ENCODE measurements around the gene CHRNA1. TPM values are rescaled to one million over a fixed set of nuclear protein-coding genes. Genes with fewer than 3 reads are reported as not detected.

CHRNA1 gene
- total and polyA plus RNA-seq, 10 of the 15 experiments (the other 5 are each of a cell fraction or from before 2014, with no cell fraction given), result 0.05 to 0.14 TPM; not detected in 8

- H3K4me2 ChIP-seq (ENCODE audit: control insufficient read depth, insufficient read depth), result no peak overlapping the region
- POLR2A ChIA-PET, result no interaction called here
- ATAC-seq, result no peak
These were observed 10.6 kb upstream of the CHRNA1 start for GRCh38 chr2:174774886-174775285.

More at GRCh38 chr2:174774886-174775285, 10.6 kb upstream of the CHRNA1 start:
- Histone ChIP-seq H3K27me3 (replicated peaks in 1 of 2; ENCODE audit: control insufficient read depth in 2 of 2, insufficient read depth in 2 of 2, low read length in 1 of 2) (peaks cover 0 to 1% of the 10 kb centered on the region in 2 experiments; a peak in 1 of 4 replicates), H4K20me1 (ENCODE audit: control insufficient read depth, insufficient read depth) (no peaks in the 10 kb centered on the region), H3K4me1 (ENCODE audit: control insufficient read depth, insufficient read depth, low read length) (peaks cover 10% of the 10 kb centered on the region), H3K4me3 (no peak overlapping the region), H3K79me2 (ENCODE audit: control insufficient read depth, insufficient read depth, low read length) (no peaks in the 10 kb centered on the region), H3K9ac (ENCODE audit: control insufficient read depth, insufficient read depth, low read length) (no peak overlapping the region), H2AFZ (ENCODE audit: control insufficient read depth, low read depth, low read length) (no peak overlapping the region), H3K27ac (ENCODE audit: control insufficient read depth, insufficient read depth) (no peak overlapping the region), H3K9me3 (replicated peaks; ENCODE audit: control insufficient read depth, insufficient read depth, low read length) (no peaks in the 10 kb centered on the region), H3K36me3 (ENCODE audit: control insufficient read depth in 2 of 2, insufficient read depth in 2 of 2, low read length in 1 of 2) (no peaks in the 10 kb centered on the region)
- in situ Hi-C loops (cut with MboI), result no loop called here
- intact Hi-C loops (cut with micrococcal nuclease; ENCODE audit: unreplicated experiment), result no loop called here
- ChIA-PET RAD21 (ENCODE audit: unreplicated experiment) (interaction anchor here (1.5 to 7.2 kb wide), 2 partner anchors 10 to 26 kb away, joined by 3 to 46 read pairs; no protein-coding TSS in a partner anchor), CTCF (interaction anchor here (0.8 to 4.7 kb wide), 9 partner anchors 10 to 210 kb away, joined by 3 to 41 read pairs (median 4); partner anchors contain the start of gene CHRNA1), SMC1A (ENCODE audit: uncharacterized antibody, unreplicated experiment) (interaction anchor here (1.3 to 2.5 kb wide), 3 partner anchors 11 to 26 kb away, joined by 5 to 11 read pairs (median 9); partner anchors contain the start of gene CHRNA1)
- WGBS (ENCODE audit: insufficient coverage, insufficient replicate concordance, low lambda C conversion rate, missing lambda C conversion rate), result 54% methylated on average over 4 of the region's 4 CpGs
- TF ChIP-seq MTA3 (IDR thresholded peaks at IDR 0.05; ENCODE audit: borderline replicate concordance, low read length) (no peak), EED (IDR thresholded peaks at IDR 0.05; ENCODE audit: low read depth) (no peak), DPF2 (IDR thresholded peaks at IDR 0.05) (no peak), KLF5 (IDR thresholded peaks at IDR 0.05; ENCODE audit: partially characterized antibody) (no peak), ELK1 (IDR thresholded peaks at IDR 0.05; ENCODE audit: low read depth, low read length) (no peak), IKZF1 (conservative IDR thresholded peaks at IDR 0.05) (no peak), BCL3 (IDR thresholded peaks at IDR 0.05; ENCODE audit: borderline replicate concordance, insufficient read depth, low read depth, low read length, poor library complexity, severe bottlenecking) (no peak), POLR2AphosphoS2 (IDR thresholded peaks at IDR 0.05; ENCODE audit: low read depth, low read length) (no peak), RCOR1 (conservative IDR thresholded peaks at IDR 0.05; ENCODE audit: low read depth, low read length) (no peak)
- FAIRE-seq (no peak), DNase-seq (ENCODE audit: low read depth, low spot score) (no peak)
- BruUV-seq (replicated peaks), result no TSS peak
